HG03097 (cell line): Measurements from ENCODE around the gene HEATR5B.
"Not testable (repeated sequence)": the region's sequence is repeated elsewhere in the genome, so short reads cannot be mapped to it uniquely, and the experiment has no call there.

Experiments
- ATAC-seq: cut with Tn5 transposase; IDR thresholded peaks from one replicate; pipeline ENCODE4 v1.9.1; 2021; ENCODE audit not compliant: unreplicated experiment, low FRiP score

The HEATR5B gene

DNA sequence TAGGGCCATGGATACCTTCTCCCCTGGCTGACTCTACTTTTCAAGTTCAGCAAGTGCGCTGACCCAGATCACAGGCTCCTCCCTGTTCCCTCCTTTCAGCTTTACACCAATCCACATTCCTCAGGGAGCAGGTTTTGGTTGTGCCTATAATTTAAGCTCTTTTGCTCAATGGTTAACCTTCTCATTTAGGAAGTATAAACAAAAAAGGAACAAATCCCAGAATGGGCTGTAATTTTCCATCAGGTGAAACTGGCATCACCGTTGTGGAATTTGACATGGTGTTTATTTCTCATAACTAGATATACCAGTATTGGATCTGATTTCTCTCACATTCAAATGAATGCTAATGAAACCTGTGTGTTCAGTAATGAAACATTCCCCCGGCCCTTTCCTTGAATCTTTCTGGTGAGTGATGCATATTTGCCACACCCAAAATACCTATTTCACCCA, 131.4 kb downstream of the HEATR5B start:
- no peak for ATAC-seq

- no peak for ATAC-seq
These were observed 132.6 kb downstream of the HEATR5B start for GRCh38 chr2:36951574-36951973.

- ATAC-seq = no peak
These were observed 133.1 kb downstream of the HEATR5B start for GRCh38 chr2:36951027-36951518.

DNA sequence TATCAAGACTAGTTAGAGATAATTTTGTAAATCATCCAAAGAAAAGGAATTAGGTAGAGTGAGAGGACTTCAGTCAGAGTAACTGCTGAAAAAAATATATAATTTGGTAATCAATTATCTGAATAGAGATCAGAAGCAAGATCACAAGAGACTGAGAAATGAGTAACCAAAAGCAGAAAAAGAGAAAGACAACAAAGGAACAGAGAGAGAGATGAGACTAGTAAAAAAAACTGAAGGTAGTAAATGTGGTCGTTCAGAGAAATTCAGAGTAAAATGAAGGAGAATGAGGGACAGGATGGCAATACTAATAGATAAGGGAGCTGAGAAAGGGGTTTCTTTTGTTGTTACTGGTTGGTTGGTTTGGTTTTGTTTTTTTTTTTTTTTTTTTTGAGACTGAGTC, 134.3 kb downstream of the HEATR5B start:
- no peak for ATAC-seq

- not testable (repeated sequence) for ATAC-seq
These were observed 138.9 kb downstream of the HEATR5B start for GRCh38 chr2:36945240-36945639.

GRCh38 chr2:36941867-36942266, 142.3 kb downstream of the HEATR5B start:
- ATAC-seq = no peak

GRCh38 chr2:36936526-36936925, 147.6 kb downstream of the HEATR5B start:
- not testable (repeated sequence) for ATAC-seq

DNA sequence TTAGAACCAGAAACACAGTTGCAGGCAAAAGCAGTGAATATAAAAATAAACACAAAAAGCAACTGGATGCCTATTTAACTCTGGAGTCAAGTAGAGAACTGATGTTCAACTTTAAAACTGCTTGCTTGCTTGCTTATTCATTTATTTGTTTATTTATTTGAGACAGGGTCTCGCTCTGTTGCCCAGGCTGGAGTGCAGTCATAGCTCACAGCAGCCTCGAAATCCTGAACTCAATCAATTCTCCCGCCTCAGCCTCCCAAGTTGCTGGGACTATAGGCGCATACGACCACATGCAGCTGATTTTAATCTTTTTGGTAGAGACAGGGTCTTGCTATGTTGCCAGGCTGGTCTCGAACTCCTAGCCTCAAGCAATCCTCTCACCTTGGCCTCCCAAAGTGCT, 152.5 kb downstream of the HEATR5B start:
- not testable (repeated sequence) for ATAC-seq
